RCC 7860 (cell line): Measurements from ENCODE around the gene ADAMTS14.
A peak's percentile ranks its signal among the peaks of the same experiment; 100 is the strongest.
"Not testable (repeated sequence)": the region's sequence is repeated elsewhere in the genome, so short reads cannot be mapped to it uniquely, and the experiment has no call there.

Experiments used
- DNase-seq: peaks from one replicate; pipeline ENCODE4 v3.0.0-alpha.2; 2015; ENCODE audit warnings: low spot score
- FAIRE-seq: peaks from 2 replicates; lab custom pipeline; 2012; peaks lifted over from hg19 to GRCh38; lab: Jason Lieb, UNC

ADAMTS14 gene, protein sequence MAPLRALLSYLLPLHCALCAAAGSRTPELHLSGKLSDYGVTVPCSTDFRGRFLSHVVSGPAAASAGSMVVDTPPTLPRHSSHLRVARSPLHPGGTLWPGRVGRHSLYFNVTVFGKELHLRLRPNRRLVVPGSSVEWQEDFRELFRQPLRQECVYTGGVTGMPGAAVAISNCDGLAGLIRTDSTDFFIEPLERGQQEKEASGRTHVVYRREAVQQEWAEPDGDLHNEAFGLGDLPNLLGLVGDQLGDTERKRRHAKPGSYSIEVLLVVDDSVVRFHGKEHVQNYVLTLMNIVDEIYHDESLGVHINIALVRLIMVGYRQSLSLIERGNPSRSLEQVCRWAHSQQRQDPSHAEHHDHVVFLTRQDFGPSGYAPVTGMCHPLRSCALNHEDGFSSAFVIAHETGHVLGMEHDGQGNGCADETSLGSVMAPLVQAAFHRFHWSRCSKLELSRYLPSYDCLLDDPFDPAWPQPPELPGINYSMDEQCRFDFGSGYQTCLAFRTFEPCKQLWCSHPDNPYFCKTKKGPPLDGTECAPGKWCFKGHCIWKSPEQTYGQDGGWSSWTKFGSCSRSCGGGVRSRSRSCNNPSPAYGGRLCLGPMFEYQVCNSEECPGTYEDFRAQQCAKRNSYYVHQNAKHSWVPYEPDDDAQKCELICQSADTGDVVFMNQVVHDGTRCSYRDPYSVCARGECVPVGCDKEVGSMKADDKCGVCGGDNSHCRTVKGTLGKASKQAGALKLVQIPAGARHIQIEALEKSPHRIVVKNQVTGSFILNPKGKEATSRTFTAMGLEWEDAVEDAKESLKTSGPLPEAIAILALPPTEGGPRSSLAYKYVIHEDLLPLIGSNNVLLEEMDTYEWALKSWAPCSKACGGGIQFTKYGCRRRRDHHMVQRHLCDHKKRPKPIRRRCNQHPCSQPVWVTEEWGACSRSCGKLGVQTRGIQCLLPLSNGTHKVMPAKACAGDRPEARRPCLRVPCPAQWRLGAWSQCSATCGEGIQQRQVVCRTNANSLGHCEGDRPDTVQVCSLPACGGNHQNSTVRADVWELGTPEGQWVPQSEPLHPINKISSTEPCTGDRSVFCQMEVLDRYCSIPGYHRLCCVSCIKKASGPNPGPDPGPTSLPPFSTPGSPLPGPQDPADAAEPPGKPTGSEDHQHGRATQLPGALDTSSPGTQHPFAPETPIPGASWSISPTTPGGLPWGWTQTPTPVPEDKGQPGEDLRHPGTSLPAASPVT

DNA sequence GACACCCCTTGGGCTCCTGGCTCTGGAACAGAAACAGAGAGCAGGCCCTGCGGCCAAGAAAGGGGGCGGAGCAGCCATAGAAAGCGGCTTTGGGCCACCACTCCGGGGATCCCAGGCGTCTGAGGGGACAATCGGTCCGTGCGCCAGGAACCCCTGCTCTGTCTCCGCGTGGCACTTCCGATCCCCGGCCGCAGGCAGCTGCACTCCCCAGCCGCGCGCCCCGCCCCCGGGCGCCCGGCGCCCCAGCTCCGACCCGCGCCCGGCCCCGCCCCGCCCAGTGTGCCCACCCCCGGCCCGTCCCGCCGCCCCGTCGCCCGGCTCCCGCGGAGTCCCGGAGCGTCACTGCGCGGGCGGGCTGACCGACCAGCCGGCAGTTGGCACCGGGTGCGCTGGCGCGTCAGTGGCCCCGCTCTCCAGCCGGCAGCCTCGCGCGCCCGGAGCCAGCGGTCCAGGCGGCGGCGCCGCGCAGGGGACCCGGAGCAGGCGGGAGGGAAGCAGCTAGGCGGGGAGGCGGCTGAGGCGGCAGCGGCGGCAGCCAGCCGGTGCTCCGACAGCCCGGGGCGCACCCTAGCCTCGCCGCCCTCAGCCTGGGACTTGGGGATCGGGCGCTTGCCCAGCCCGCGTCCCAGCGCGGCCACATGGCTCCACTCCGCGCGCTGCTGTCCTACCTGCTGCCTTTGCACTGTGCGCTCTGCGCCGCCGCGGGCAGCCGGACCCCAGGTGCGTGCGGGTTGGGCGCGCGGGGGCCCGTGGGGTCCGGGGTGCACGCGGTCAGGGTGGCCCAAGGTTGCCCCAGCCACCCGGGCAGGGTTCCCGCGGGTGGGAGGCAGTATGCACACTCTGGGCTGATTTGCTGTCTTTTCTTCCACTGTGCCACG, at the start of gene ADAMTS14:
Gene ADAMTS14 (plus strand): TSS at position 342 of the 878 bp plus-strand sequence. CDS start 297 bp downstream, at position 639.
- FAIRE-seq (no peak), DNase-seq (no peak)

DNA sequence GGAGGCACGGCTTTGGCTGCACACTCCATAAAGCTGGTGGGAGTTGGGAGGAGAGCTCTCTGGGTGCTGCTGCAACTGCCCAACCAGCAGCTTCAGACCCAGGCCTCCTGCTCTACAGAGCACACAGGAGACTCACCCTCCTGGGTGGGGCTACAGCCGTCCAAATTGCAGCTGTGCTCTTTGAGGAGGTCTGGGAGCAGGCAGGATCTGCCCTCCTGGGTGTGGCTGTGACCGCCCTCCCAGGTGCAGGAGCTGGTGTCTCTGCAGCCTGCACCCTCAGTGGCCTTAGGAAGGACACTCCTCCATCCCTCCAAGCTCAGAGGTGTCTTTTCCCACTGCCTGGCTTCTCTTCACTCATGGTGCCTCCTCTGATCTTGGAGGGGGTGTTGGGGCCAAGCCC, 49.8 kb upstream of the ADAMTS14 start:
- no peak for FAIRE-seq
- no peak for DNase-seq

DNA sequence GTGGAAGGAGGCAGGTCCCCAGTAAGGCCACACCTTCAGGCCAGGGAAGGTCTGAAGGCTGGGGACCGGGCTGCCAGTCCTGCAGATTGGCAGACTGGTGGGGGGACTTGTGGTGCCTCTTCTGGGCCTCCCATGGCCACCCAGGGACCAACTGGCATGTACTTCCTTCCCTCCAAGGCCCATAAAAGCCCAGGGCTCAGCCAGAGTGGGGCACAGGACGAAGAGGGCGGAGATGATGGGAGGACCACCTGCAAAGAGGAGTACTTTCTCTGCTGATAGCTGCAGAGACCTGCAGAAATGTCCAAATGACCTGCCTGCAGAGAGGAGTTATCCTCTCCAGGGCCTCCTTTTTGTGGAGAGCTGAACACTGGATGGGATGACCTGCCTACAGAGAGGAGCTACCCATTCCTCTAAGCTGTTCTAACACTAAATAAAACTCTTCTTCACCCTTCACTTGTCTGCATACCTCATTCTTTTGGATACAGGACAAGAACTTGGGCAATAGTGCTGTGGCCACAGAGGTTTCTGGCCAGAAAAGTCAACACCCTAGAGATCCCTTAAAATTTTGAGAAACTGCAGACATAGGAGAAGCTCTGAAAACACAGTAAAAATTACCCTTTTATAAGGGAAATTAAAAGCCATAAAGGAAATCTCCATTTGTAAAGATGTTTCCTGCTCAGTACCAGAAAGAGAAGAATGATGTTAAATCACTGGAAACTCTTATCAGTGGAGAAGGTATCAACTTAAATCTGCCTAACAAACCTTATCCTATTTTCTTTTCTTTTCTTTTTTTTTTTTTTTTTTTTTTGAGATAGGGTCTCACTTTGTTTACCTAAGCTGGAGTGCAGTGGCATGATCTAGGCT, 49.1 kb upstream of the ADAMTS14 start:
- DNase-seq: no peak
- FAIRE-seq: no peak

DNA sequence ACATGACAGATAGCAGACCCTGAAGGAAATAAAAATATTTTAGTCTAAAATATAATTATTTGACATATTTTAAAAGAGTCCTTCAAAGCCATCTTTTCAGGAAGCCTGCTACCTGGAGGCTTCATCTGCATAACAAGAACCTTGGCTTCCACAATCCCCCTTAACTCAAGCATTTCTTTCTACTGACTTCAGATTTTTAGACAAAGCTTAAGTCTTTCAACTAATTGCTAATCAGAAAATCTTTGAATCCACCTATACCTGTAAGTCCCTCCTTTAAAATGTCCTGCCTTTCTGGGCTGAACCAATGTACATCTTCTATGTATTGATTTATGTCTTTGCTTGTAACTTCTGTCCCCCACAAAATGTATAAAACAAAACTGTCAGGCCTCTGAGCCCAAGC, 46.2 kb upstream of the ADAMTS14 start:
- DNase-seq: no peak
- no peak for FAIRE-seq

DNA sequence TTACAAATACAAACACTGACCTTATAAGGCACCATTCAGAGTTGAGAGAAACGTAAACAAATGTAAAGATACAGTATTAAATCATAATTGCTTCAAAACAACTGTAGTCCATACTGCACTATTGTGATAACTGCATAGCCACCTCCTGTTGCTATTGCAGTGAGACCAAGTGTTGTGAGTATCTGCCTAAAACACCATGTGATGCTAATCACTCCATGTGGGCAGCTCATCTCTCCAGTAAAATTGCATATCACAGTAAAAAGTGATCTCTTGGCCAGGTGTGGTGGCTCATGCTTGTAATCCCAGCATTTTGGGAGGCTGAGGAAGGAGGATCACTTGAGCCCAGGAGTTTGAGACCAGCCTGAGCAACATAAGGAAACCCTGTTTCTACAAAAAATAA, 43.0 kb upstream of the ADAMTS14 start:
- no peak for DNase-seq
- FAIRE-seq: no peak

DNA sequence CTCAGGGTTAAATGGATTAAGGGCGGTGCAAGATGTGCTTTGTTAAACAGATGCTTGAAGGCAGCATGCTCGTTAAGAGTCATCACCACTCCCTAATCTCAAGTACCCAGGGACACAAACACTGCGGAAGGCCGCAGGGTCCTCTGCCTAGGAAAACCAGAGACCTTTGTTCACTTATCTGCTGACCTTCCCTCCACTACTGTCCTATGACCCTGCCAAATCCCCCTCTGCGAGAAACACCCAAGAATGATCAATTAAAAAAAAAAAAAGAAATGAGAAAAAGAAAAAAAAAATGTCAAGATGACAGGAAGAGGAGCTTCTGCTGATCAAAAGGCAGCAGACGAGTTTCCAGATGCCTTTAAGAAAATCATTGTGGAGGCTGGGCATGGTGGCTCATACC, 40.6 kb upstream of the ADAMTS14 start:
- DNase-seq, FAIRE-seq: not testable (repeated sequence)

DNA sequence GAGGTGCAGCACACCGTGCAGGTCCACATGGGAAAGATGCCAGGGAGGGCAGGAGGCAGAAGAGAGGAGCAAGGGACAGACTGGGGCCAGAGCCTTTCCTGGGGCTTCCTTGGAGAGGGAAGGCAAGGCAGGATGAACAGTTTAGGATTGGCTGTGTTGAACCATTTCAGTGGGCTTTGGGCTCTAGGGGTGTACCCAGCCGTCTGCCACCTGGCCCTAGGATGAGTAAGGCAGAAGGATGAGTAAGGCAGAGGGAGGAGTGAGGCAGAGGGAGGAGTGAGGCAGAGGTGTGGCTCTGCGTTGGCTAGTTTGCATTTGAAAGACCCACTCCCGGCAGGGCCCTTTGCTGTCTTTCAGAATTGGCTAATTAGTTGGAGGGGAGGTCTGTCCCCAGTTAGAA, 38.3 kb upstream of the ADAMTS14 start:
- DNase-seq (no peak), FAIRE-seq (no peak)

DNA sequence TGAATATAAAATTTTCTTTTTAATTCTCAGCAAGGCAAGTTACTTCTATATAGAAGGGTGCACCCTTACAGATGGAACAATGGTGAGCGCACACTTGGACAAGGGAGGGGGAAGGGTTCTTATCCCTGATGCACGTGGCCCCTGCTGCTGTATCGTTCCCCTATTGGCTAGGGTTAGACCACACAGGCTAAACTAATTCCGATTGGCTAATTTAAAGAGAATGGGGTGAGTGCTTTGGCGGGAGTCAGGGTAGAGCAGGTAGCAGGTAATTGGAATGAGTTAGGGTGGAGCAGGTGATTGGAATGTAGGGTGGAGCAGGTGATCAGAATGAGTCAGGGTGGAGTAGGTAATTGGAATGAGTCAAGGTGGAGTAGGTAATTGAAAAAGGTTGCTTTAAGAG, 37.8 kb upstream of the ADAMTS14 start:
- not testable (repeated sequence) for DNase-seq, FAIRE-seq

DNA sequence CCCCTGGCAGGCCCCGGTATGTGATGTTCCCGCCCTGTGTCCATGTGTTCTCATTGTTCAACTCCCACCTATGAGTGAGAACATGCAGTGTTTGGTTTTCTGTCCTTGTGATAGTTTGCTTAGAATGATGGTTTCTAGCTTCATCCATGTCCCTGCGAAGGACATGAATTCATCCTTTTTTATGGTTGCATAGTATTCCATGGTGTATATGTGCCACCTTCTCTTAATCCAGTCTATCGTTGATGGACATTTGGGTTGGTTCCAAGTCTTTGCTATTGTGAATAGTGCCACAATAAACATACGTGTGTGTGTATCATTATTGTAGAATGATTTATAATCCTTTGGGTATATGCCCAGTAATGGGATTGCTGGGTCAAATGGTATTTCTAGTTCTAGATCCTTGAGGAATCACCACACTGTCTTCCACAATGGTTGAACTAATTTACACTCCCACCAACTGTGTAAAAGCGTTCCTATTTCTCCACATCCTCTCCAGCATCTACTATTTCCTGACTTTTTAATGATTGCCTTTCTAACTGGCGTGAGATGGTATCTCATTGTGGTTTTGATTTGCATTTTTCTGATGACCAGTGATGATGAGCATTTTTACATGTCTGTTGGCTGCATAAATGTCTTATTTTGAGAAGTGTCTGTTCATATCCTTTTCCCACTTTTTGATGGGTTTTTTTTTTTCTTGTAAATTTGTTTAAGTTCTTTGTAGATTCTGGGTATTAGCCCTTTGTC, 32.5 kb upstream of the ADAMTS14 start:
- DNase-seq, FAIRE-seq: not testable (repeated sequence)

DNA sequence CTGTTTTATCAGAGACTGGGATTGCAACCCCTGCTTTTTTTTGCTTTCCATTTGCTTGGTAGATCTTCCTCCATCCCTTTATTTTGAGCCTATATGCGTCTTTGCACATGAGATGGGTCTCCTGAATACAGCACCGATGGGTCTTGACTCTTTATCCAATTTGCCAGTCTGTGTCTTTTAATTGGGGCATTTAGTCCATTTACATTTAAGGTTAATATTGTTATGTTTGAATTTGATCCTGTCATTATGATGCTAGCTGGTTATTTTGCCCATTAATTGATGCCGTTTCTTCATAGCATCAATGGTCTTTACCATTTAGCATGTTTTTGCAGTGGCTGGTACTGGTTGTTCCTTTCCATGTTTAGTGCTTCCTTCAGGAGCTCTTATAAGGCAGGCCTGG, 29.0 kb upstream of the ADAMTS14 start:
- DNase-seq, FAIRE-seq: not testable (repeated sequence)

DNA sequence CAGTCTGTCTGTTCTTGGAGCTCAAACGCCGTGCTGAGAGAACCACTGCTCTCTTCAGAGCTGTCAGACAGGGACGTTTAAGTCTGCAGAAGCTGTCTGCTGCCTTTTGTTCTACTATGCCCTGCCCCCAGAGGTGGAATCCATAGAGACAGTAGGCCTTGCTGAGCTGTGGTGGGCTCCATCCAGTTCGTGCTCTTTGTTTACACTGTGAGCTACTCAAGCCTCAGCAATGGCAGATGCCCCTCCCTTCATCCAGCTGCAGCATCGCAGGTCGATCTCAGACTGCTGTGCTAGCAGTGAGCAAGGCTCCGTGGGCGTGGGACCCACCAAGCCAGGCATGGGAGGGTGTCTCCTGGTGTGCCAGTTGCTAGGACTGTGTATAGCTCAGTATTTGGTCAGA, 27.3 kb upstream of the ADAMTS14 start:
- not testable (repeated sequence) for DNase-seq, FAIRE-seq

DNA sequence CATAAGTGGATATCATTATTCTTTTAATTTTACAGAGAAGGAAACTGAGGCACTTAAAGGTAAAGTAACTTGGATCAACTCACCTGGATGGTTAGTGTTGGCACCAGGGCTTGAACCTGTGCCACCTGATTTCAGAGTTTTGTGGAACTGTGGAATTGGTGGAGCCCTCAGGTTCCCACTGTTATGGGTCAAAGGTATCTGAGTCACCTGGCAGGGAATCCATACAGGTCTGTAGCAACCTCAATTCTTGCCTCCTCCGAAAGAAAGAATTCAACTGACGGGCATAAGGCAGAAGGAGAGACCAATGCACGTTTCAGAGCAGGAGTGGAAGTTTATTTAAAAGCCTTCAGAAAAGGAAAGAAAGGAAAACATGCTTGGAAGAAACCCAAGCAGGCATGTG, 25.2 kb upstream of the ADAMTS14 start:
- DNase-seq (no peak), FAIRE-seq (no peak)

DNA sequence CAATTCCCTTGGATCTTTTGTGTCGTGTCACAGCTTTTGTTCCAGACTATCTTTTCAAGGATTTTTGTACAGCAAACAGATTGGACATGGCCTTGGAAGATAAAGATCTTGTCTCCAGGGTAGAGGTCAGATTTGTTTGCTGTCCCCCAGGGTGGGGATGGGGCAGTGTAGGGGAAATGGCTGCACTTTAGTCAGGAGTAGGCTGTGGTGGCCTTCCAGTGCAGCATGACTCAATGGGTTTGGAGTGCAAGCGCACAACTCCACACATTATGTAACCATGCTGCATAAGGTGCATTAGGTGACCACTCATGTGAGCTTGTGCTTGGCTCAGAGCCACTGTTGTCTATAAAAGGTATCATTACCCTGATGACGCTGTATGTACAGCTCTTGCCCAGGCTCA, 23.9 kb upstream of the ADAMTS14 start:
- no peak for DNase-seq
- FAIRE-seq: no peak

DNA sequence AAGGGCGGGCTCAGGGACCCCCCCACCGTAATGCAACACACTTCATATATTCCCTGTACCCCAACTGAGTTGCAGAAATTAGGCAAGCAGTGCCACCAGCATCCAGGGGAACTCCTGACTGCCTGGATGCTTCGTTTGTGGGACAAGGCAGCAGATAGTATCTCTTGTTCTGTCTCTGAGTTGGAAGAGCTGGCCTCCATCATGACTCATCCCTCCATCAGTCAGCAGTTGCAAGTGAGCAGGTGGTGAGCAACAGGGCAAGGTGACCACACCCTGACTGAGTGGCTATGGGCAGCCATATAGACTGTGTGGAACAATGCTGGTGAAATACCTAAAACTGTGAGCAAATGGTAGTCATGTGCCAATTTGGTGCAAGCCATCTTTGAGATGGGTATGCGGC, 22.8 kb upstream of the ADAMTS14 start:
- peak; percentile 64 for DNase-seq
- no peak for FAIRE-seq

DNA sequence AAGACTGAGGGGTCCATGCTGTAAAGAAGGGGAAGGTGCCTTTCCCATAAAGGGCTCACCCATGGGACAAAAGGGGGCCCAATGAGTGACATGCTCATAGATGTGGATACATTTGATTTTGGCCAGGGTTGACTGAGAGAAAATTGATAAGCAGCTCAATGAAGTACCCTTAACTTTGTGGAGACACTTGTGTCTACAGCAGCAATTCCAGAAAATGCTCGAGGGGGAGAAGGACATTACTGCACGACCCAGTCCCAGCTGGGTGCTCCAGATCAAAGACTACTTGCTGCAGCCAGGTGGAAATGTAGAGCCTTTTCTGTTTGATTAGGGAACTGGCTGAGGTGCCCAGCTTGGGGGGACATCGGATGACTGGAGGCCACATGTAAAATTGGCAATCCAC, 22.2 kb upstream of the ADAMTS14 start:
- FAIRE-seq (no peak), DNase-seq (no peak)

DNA sequence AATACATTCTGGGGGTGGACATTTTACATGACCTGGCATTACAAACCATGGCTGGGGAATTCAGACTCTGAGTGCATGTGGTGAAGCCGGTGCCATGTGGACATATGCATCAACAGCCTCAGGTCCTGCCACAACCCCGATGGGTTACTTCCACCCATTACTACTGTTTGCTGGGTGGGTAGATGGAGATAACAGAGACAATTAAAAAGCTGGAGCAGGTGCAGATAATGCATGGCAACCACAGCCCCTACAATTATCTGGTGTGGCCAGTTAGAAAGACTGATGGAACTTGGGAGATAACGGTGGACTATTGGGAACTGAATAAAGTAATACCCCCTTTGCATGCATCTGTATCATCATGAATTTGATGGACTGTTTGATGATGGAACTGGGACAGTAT, 21.6 kb upstream of the ADAMTS14 start:
- FAIRE-seq (no peak), DNase-seq (no peak)

DNA sequence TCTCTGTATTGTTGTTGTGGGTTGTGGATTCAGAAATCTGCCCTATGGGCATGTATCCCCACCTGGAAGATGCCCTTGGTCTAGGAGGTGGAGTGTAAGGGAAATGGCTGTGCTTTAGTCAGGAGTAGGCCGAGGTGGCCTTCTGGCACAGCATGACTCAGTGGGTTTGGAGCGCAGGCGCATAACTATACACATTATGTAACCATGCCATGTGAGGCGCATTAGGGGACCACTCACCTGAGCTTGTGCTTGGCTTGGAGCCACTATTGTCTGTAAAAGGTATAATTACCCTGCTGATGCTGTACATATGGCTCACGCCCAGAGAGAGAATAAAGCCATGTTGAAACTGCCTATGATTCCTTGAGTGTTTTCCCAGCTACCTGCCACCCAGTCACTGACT, 20.6 kb upstream of the ADAMTS14 start:
- no peak for DNase-seq
- no peak for FAIRE-seq
